GM18508 (cell line): ENCODE measurements around the gene POLD2.
A peak's percentile ranks its signal among the peaks of the same experiment; 100 is the strongest.
"Not testable (repeated sequence)": the region's sequence is repeated elsewhere in the genome, so short reads cannot be mapped to it uniquely, and the experiment has no call there.

Source experiments
- ATAC-seq: cut with Tn5 transposase; IDR thresholded peaks from one replicate; pipeline ENCODE4 v1.9.1; 2021; ENCODE audit warnings: moderate number of reproducible peaks; ENCODE audit not compliant: insufficient read depth, unreplicated experiment

Gene POLD2

DNA sequence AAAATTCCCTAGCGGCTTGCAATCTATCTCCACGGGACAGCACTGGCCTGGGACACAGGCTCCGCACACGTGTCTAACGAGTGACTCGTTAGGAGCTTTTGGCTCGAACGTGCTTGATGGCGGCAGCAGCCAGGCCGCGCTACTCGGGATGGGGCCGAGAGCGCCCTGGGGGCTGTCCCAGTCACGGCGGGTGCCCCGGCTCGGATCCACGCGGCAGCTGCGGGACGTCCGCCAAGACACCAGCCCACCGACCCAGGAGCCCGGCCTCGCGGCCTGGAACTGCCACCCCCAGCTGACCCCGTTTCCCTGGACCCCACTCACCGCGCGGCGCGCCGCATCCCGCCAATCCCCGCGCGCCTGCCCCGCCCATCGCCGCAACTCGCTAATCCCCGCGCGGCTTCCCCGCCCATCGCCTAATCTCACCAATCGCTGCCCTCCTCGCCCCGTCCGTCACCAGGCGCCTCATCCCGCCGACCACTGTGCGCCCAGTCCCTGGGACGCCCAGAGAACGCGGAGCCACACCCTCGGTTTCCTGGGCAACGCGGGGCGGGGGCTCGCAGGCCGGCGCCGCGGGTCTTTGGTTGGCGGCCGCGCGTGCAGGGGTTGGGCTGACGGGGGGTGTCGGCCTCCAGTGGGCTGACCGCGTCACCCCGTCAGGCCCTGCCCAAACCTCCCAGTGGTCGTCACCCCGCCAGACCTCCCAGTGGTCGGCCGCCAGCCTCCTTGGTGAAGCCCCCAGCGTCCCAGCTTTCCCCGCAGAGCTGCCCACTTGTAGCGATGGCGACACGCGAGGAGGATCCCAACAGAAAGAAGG, at the start of gene POLD2:
POLD2 (minus strand) TSS at position 359 of the 814 bp plus-strand sequence. CDS start 1,495 bp downstream, outside the sequence.
- peak; percentile 82 for ATAC-seq

DNA sequence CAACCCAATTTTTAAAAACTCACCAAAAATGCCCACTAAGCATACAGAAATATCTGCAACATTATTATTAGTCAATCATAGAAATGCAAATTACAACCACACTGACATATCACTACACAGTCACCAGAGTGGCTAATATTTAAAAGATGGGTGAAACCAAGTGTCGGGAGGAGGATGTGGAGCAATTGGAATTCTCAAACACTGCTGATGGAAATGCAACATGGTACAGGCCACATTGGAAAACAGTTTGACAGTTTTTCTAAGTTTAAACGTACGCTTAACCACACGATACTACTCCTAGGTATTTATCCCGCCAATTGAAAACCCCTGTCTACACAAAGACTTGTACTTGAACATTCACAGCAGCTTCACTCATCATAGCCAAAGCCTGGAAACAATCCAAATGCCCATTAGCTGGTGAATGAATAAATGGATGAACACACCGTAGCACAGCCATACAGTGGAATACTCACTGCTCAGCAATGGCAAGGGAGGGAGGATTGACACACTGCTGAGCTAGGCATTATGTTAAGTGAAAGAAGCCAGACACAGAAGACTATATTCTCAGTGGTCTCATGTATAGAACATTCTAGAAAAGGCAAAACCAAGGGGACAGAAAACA, 49.6 kb upstream of the POLD2 start:
- ATAC-seq = no peak

DNA sequence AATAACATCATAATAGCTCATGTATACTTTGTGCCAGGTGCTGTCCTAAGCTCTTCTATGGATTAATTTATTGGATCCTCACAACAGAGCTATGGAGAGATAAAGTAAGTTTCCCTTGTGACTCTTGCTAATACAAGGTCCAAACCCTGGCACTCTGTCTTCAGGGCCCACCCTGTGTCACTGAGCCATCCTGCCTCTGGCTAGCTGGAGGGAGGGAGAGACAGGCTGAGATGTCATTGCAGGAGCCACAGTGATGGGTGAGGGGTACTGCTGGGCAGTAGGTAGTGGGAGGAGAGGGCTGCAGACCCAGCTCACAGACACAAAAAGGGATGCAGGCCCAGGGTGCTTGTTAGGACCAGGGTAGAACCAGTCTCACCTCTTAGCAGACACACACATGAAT, 49.0 kb upstream of the POLD2 start:
- ATAC-seq = no peak

DNA sequence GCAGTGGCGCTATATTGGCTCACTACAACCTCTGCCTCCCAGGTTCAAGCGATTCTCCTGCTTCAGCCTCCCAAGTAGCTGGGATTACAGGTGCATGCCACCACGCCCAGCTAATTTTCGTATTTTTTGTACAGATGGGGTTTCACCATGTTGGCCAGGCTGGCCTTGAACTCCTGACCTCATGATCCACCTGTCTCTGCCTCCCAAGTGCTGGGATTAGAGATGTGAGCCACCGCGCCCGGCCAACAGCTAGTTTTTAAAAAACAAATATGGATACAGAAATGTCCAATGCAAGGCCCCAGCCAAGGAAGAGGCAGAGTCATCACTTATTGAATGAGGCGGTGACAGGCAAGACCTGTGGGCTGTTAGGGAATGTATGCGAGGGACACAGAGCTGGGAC, 48.6 kb upstream of the POLD2 start:
- not testable (repeated sequence) for ATAC-seq

DNA sequence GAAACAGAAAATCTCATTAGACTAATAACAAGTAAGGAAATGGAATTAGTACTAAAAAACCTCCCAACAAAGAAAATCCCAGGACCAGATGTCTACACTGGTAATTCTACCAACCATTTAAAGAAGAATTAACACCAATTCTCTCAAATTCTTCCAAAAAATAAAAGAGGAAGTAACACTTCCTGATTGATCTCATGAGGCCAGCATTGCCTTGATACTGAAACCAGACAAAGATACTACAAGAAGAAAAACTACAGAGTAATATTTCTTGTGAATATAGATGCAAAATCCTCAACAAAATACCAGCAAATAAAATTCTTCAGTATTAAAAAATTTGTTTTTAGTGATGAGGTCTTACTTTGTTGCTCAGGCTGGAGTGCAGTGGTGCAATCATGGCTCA, 44.6 kb upstream of the POLD2 start:
- ATAC-seq = no peak

DNA sequence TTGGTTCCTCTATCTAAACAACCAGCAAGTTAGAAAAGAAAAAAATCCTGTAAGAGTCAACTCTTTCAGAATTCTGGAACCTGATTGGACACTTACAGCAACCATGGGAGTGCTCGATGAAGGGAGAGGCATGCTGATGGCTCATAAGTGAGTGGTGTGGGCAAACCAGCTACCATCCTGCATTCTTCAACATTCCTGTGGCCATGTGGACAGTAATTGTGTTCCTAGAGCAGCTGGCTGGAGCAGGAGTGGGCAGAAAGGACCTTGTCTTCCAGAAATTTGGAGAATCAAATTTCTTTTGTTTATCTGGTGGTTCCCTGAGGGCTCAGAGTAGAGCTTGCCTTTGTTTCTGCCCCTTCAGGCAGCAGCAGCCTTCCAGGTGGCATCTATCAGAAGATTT, 40.2 kb upstream of the POLD2 start:
- no peak for ATAC-seq

DNA sequence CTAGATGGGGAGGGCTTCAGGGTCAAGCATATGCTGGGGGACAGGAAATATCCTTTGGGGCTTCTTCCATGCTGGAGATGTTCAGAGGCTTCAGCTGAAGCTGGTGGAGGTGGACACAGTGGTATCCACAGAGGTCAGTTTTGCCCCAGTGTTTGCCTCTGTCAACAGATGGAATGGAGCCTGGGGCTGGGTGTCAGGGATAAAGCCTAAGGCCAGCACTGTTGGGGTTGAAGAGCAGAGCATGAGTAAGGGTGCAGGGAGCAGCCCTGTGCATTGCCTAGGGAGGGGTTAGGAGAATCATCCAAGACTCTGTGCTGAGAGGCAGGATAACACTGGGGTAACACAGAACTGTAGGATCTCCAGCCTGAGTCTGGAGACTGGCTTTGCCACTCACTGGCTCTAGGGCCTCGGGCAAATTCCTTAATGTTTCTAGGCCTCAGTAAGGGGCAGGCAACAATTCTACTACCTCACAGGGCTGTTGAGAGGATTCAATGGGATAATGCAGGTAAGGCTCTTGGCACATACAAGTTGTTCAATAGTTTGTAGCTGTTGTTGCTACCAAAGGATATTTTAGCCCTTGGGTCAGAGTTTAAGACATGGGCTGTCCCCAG, 39.5 kb upstream of the POLD2 start:
- ATAC-seq = no peak

DNA sequence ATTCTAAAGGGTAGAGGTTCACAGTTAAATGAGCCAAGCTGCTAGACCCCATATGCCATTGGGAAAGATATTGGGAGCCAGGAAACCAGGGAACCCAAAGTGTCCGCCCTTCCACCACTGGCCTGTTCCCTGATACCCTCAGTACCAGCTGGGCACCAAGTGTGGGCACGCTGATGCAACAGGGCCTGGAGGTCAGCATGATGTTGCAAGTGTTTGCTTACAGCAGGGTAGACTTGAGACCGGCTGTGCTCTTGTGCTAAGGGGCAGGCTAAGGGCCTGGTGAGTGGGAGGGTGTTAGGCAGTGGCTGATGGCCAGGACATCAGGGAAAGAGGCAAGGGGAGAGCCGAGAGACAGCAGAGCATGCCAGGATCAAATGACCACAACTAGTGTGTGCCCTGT, 38.8 kb upstream of the POLD2 start:
- no peak for ATAC-seq

DNA sequence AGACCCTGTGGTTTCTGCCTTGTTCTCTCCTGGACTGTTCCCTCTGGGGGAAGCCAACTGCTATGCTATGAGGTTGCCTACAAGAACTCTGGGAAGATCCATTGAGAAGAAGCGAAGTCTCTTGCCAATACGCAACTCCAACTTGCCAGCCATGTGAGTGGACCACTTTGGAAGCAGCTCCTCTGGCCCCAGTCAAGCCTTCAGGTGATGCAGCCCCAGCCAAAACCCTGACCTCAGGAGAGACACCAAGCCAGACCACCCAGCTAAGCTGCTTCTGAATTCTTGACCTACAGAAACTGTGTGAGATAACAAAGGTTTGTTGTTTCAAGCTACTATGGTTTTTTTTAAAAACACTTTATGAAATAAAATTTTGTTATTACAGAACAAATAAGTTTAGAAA, 38.0 kb upstream of the POLD2 start:
- no peak for ATAC-seq

DNA sequence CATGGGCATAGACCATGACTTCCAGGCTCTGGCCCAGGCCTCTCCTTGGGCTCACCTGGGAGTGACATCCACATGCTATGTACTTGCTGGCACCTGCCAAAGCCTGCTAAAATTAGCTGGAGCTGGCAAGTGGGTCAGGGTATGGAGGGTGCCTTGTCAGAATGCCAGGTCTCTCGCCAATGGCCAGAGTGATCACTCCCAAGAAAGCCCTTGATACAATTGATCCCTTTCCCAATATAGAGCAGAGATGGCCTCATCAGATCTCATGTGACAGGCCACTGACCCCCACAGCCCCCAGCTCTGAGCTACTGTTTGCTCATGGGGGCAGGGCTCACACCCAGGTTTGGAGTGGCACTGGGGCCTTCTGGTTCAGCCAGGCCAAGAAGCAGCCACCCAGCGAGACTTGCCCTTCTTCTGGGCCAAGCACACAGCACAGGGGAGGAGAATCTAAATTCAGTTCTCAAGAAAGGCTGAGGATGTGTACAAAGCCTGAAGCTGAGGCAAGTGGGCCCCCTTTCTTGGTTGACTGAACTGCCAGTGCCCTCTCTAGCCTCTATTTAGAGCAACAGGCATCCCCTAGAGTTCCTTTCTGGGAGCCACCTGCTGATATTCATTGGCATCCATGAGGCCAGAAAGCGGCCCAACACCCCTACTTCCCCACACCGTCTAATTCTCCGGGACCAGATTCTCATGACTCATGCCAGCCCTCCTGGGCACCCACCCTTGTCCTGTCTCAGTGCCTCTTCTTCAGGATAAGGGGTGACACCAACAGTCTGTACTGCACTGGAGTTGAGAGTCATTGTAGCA, 36.7 kb upstream of the POLD2 start:
- no peak for ATAC-seq

DNA sequence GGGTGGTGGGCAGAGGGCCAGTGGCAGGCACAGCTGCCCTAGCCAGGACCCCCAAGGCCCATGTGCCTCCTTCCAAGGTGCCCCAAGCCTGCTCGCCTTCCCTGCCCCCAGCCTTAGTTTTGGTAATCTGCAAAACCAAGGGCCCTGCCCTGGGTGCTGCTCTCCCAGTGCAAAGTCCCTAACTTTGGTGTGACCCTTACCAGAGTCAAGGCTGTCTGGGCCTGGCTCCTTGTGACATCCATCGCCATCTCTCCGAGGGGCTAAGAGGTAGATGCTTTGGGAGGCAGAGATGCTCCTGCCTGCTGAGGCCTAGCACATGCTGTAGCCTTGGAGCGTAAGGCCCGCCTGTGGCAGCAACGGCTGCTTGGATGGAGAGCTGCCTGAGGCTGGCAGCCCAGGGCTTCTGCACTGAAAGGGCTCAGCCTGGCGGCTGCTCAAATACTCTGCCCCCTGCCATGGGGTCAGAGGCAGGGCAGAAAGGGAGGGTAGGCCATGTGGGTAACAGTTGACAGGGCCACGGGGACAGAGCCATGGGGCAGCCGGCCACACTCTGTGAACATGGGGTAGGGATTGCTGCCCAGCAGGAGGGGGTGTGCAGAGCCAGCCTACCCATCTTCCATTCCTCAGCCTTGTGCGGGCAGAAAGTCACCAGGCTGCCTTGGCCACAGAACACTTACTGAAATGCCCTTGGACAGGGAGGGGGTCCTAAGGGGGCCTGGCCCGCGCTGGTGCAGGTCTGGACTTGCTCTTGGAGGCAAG, 35.7 kb upstream of the POLD2 start:
- ATAC-seq = no peak

DNA sequence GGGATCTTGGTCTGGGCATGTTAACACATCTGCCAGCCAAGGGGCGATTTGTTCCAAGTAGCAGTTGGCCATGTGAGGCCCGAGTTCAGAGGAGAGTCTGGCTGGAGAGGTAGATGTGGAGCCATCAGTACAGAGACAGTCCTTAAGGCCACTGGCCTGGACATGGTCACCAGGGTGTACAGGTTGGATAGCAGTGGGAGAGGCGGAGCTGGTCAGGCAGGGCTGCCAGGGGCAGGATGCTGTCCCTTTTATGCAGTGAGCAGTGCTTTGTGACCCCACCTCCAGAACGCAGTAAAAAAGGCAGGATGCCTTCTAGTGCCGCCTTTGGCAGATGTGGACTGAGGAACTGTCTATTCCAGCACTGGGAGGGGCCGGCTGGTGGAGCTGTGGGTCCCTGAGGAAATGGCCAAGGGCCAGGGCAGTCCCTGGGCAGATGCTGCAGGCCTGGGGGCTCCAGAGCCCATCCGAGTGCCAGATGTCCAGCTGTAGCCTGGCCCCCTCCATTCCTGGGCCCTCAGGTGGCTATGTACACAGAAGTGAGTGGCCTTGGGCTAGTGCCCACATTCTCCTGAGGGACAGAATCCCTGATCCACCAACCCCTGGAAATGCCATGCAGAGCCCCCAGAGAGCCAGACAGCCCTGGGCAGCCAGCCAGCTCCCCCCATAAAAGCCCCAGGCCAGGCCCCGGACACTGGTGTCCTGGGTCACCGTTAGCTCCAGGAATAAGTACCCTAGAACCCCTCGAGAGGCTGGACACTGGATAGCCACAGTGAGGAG, 34.9 kb upstream of the POLD2 start:
- no peak for ATAC-seq

DNA sequence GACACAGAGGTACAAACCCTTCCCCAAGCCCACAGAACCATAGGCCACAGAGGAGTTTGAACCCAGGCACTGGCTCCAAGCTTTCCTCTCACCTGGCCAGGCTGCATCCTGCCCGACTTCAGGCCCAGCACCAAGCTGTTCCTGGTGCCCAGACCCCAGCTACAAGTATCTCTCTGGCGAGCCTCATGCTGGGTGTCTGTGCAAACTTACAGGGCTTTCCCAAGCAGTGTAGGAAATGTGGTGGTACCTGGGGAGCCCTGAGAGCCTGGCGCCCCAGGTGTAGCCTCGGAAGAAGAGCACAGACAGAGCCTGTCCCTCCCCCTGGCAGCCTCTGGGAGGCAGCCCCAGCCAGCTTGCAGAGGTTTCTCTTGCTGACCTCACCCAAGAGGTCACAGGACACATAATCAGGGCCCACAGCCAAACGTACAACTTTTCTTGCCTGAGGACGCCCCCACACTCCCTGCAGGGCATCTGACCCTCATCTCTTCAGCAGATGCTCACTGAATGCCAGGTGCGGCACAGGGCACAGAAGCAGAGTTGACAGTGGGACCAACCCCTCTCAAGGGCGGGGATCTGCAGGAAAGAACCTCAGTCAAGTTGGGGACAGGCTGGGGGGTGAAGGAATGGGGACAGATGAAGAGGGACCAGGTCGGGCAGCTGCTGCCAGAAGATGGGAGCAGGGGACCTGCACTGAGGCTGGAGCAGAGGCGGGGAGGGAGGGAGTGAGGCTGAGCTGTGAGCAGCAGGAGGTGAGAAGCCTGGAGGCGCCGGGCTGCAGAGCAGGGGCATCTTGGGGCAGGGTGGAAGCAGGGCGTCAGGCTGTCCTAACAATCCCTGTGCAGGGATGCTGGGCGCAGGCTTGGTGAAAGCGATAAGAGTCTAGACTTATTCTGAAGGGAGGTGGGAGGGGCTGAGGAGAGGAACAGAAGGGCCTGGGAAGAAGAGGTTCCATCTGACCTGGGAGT, 34.0 kb upstream of the POLD2 start:
- ATAC-seq = no peak

DNA sequence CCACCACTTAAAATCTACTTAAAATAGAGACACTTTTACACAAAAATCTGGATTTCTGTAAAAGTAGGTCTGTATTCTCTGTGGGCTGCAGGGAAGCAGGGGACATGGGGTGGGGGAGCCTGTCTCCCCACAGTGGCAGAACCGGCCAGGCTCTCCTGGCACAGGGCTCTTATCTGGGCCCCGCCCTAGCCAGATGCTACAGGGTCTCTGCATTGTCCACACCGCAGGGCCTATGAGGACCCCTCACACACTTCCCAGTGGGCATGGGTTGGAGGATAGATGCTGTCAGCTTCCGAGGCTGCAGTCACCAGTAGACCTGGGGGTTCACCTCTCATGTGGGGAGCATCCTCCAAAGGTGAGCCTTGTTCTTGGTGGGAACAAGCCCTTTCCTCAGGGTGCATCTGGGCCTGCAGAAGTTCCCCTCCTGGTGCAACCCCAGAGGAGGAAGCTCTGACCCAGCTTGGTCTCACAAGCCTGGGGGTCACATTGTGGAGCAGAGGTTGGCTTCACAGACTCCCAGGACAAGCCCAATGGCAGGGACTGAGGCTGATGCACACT, 33.2 kb upstream of the POLD2 start:
- ATAC-seq = no peak

DNA sequence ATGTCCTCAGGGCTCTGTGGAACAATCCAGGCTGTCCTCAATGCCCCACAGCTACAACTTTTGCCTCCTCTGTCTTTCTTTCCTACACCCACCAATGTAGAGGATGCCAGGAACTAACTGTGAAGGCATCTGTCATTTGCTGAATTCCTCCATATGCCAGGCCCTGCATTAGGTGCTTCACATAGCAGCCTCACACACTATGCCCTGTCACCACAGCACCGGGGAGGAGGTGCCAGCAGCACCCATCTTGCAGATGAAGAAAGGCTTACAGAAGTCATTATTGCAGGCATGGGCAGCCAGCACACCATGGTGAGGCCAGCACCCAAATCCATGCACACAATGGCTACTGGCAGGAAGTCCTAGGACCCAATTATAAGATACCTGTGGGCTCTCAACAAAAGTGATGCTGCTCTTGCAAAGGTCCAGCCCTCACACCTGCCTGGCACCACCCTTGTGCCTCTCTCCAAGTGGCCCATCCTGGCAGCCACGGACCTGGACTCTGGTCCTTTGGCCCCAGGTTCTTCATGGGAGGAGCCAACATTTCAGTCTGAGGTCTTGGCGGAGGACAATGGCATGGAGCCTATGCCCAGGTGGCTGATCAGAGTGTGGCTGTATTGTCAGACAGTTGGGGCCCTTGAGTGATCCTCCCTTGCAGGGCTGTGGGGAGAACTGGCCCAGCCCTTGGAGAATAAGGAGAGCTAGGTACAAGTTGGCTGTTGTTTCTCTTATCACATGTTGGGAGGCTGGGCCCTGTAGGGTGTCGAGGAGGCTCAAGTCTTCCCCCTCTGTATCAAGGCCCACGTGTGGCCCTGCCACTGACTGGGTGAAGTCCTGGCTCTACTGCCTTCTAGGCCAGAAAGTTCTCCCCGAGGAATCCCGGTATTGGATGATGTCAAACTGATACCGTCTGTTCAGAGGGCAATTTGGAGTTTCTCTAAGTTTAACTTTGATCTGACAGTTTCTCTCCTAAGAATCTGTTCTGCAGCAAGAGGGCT, 32.1 kb upstream of the POLD2 start:
- ATAC-seq = no peak

DNA sequence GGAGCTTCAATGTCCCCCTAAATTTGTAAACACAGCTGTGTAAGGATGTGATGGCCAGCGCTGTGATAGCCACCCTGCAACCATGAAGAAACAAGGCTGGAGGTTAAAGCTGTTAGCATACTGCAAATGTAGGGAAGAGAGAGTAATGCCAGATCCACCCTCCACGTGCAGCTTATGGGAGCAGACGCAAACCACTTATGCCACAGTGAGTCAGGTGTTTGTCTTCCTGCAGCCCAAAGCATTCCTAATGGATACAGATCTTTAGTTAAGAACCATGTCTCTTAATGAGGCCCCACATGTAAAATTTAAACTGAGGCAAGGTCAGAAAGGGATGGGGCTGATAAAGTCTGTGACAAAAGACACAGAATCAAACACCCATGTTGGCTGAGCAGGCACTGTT, 31.4 kb upstream of the POLD2 start:
- ATAC-seq = no peak

DNA sequence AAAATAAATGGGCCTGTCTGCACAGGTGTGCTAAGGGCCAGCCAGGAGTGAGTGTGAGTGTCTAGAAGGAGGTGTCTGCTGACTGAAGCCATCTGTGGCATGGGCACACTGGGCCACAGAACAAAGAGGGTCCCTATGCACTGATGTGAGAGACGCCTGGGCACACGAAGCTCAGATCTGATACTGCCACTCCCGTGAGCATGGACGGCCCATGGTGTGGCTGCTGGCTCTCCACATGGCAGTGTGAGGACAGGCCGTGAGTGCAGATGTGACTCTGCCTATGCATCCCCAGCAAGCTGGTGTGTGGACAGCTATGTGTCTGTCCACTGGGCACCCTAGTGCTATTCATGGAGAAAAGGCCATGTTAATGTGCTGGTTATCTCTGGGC, 30.6 kb upstream of the POLD2 start:
- ATAC-seq = no peak
